ENCODE results near the gene BBOF1. TPM values are rescaled to one million over a fixed set of nuclear protein-coding genes. Genes with fewer than 3 reads are reported as not detected.
"Not testable (repeated sequence)": the region's sequence is repeated elsewhere in the genome, so short reads cannot be mapped to it uniquely, and the experiment has no call there.

The BBOF1 gene
- total RNA-seq, 1 donor from 2014 or later, result 6.7 TPM

DNA sequence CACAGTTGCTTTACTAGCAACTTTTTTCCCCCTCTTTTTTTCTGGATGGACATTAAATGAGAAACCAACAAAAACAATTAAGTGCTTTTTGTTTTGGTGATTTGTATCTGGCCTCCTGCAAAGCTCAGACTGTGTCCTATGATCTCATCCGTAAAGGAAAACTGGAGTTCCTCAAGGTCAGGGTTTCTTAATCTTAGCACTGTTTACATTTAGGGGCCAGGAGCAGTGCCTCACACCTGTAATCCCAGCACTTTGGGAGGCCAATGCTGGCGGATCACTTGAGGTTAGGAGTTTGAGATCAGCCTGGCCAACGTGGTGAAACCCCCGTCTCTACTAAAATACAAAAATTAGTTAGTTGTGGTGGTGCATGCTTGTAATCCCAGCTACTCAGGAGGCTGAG is 28.1 kb upstream of the BBOF1 start:
- no peaks in the 10 kb centered on the region for H3K36me3 ChIP-seq (ENCODE audit: control insufficient read depth, insufficient read depth, low read length)
- no peaks in the 10 kb centered on the region for H3K27me3 ChIP-seq (ENCODE audit: control insufficient read depth, insufficient read depth, low read length)
- no peak for DNase-seq (ENCODE audit: low read depth)
- TF ChIP-seq CTCF (IDR thresholded peaks at IDR 0.05; ENCODE audit: insufficient read depth, low read length, poor library complexity, severe bottlenecking), result no peak
- H3K4me3 ChIP-seq (ENCODE audit: low read depth, low read length), result no peak overlapping the region

DNA sequence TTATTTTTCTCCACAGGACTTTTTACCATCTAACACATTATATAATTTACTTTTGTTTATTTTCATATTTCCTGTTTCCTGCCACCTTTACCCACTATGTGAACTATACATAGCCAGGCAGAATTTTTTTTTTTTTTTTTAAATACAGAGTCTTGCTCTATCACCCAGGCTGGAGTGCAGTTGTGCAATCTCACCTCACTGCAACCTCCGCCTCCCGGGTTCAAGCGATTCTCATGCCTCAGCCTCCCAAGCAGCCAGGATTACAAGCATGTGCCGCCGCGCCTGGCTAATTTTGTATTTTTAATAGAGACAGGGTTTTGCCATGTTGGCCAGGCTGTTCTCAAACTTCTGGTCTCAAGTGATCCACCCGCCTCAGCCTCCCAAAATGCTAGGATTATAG is 24.2 kb upstream of the BBOF1 start:
- H3K4me3 ChIP-seq (ENCODE audit: low read depth, low read length); H3K27me3 ChIP-seq (ENCODE audit: control insufficient read depth, insufficient read depth, low read length); DNase-seq (ENCODE audit: low read depth); H3K36me3 ChIP-seq (ENCODE audit: control insufficient read depth, insufficient read depth, low read length): not testable (repeated sequence)

DNA sequence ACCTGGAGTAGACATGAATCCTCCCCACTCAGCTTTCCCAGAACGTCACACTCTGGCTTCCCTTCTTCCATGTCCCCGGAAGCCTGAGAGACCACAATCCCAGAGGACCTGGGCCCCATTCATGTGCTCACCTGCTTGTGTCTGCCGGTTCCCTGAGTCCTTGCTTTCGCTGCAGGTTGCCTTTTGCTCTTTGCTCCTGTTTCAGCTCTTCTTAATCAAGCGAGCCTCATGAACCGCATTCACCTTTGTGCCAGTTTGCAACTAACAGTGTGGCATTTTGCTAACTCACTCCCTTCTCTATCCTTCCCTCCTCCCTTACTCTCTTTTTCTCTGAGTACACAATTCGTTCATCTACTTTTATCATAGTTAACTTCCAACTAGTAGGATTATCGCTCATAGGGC is 23.2 kb upstream of the BBOF1 start:
- Histone ChIP-seq H3K4me3 (ENCODE audit: low read depth, low read length) (no peak overlapping the region), H3K36me3 (ENCODE audit: control insufficient read depth, insufficient read depth, low read length) (no peaks in the 10 kb centered on the region), H3K27me3 (ENCODE audit: control insufficient read depth, insufficient read depth, low read length) (no peaks in the 10 kb centered on the region)
- no peak for DNase-seq (ENCODE audit: low read depth)
- no peak for TF ChIP-seq CTCF (IDR thresholded peaks at IDR 0.05; ENCODE audit: insufficient read depth, low read length, poor library complexity, severe bottlenecking)

DNA sequence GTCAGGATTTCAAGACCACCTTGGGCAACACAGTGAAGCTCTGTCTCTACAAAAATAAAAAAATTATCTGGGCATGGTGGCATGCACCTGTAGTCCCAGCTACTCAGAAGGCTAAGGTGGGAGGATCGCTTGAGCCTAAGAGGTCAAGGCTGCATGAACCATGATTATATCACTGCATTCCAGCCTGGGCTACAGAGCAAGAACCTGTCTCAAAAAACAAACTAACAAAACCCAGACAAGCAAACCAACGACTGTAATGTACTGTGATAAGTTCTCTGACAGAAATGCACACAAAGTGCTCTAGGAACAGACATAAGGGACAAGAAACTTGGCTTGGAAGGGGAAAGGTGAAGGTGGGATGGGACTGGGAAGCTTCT is 22.4 kb upstream of the BBOF1 start:
- H3K27me3 ChIP-seq (ENCODE audit: control insufficient read depth, insufficient read depth, low read length), result no peaks in the 10 kb centered on the region
- no peaks in the 10 kb centered on the region for H3K36me3 ChIP-seq (ENCODE audit: control insufficient read depth, insufficient read depth, low read length)
- no peak for TF ChIP-seq CTCF (IDR thresholded peaks at IDR 0.05; ENCODE audit: insufficient read depth, low read length, poor library complexity, severe bottlenecking)
- H3K4me3 ChIP-seq (ENCODE audit: low read depth, low read length), result no peak overlapping the region
- no peak for DNase-seq (ENCODE audit: low read depth)

- no peak overlapping the region for H3K4me3 ChIP-seq (ENCODE audit: low read depth, low read length)
- DNase-seq (ENCODE audit: low read depth), result no peak
- no peaks in the 10 kb centered on the region for H3K36me3 ChIP-seq (ENCODE audit: control insufficient read depth, insufficient read depth, low read length)
- no peaks in the 10 kb centered on the region for H3K27me3 ChIP-seq (ENCODE audit: control insufficient read depth, insufficient read depth, low read length)
- TF ChIP-seq CTCF (IDR thresholded peaks at IDR 0.05; ENCODE audit: insufficient read depth, low read length, poor library complexity, severe bottlenecking), result no peak
These were observed 21.8 kb upstream of the BBOF1 start for GRCh38 chr14:73997108-73997943.

GRCh38 chr14:73997944-73998447 is 21.2 kb upstream of the BBOF1 start:
- no peak for TF ChIP-seq CTCF (IDR thresholded peaks at IDR 0.05; ENCODE audit: insufficient read depth, low read length, poor library complexity, severe bottlenecking)
- Histone ChIP-seq H3K27me3 (ENCODE audit: control insufficient read depth, insufficient read depth, low read length) (no peaks in the 10 kb centered on the region), H3K4me3 (ENCODE audit: low read depth, low read length) (no peak overlapping the region), H3K36me3 (ENCODE audit: control insufficient read depth, insufficient read depth, low read length) (no peaks in the 10 kb centered on the region)
- no peak for DNase-seq (ENCODE audit: low read depth)

All from kidney epithelial cell (primary cell).